ENCODE results near the gene CSRP2. TPM values are rescaled to one million over a fixed set of nuclear protein-coding genes. Genes with fewer than 3 reads are reported as not detected.

Gene CSRP2
- polyA plus RNA-seq, 1 experiment = 81.6 TPM

DNA sequence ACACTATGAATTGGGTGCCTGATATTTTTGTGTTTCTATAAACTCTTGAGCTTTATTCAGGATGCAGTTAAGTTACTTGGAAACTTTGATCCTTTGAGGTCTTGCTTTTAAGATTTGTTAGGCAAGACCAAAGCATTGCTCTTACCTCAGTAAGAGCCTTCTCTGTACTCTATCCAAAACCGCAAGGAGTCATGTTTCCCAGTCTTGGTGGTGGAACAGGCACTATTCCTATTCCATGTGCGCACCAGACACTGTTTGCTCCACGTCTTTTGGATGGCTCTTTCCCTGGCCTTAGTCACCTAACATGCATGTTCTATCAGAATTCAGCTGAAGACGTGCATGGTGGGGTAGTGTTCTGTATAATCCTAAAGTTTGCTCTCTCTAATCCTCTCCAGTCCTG, 23.5 kb downstream of the CSRP2 start:
- TF ChIP-seq, protein P1, sequence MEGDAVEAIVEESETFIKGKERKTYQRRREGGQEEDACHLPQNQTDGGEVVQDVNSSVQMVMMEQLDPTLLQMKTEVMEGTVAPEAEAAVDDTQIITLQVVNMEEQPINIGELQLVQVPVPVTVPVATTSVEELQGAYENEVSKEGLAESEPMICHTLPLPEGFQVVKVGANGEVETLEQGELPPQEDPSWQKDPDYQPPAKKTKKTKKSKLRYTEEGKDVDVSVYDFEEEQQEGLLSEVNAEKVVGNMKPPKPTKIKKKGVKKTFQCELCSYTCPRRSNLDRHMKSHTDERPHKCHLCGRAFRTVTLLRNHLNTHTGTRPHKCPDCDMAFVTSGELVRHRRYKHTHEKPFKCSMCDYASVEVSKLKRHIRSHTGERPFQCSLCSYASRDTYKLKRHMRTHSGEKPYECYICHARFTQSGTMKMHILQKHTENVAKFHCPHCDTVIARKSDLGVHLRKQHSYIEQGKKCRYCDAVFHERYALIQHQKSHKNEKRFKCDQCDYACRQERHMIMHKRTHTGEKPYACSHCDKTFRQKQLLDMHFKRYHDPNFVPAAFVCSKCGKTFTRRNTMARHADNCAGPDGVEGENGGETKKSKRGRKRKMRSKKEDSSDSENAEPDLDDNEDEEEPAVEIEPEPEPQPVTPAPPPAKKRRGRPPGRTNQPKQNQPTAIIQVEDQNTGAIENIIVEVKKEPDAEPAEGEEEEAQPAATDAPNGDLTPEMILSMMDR (IDR thresholded peaks at IDR 0.05; ENCODE audit: insufficient read depth, low read depth, low read length) = no peak
- Histone ChIP-seq H3K36me3 (ENCODE audit: control insufficient read depth, insufficient read depth, low read length) (peaks cover 10% of the 10 kb centered on the region), H3K4me3 (ENCODE audit: low read depth, low read length) (no peak overlapping the region), H3K27me3 (ENCODE audit: control insufficient read depth, insufficient read depth, low read length) (no peaks in the 10 kb centered on the region)
- DNase-seq (ENCODE audit: low read depth) = no peak
- ChIA-PET CTCF (interaction anchor here (1.5 kb wide), 1 partner anchor 10 kb away, joined by 3 read pairs; no protein-coding TSS in a partner anchor), POLR2A (no interaction called here)

DNA sequence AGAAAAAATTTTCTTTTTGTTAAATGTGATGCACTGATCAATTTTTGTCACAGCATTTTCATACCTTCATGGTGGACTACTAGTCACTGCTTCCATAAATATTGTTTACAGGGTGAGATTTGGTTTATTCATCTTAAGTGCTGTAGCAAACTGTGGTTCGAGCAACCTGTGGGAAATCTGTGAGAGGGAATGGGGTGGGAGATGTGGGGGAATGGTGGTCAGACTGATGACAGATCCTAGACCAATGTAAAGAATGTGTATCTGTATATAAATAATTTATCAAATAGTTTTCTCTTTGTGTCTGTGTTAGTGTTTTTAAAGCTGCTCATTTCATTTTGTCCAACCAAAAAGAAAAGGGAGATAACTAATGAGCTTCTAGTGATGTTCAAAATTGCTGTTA, 26.7 kb downstream of the CSRP2 start:
- no peak overlapping the region for H3K4me3 ChIP-seq (ENCODE audit: low read depth, low read length)
- H3K36me3 ChIP-seq (ENCODE audit: control insufficient read depth, insufficient read depth, low read length) = peaks cover 3% of the 10 kb centered on the region

DNA sequence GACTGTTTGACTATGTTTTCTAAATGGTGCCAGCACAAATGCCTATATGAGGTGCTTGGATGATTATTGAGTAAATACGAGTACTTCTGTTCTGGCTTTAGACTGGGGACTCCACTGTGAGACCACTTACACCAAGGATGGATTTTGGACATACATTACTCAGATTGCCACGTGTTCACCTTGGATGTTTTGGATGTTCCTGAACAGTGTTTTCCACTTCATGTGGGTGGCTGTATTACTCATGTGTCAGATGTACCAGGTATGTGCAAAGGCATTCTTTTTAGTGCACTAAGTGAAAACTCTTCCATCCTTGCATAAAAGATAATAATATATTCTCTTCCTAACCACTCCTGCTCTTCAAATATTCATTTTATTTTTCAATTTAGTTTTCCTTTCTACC, 30.7 kb downstream of the CSRP2 start:
- TF ChIP-seq, protein P1 (IDR thresholded peaks at IDR 0.05; ENCODE audit: insufficient read depth, low read depth, low read length) = no peak
- CTCF ChIA-PET = interaction anchor here (0.6 to 1.0 kb wide), 2 partner anchors 12 to 13 kb away, joined by 3 read pairs; no protein-coding TSS in a partner anchor
- Histone ChIP-seq H3K27me3 (ENCODE audit: control insufficient read depth, insufficient read depth, low read length) (no peaks in the 10 kb centered on the region), H3K36me3 (ENCODE audit: control insufficient read depth, insufficient read depth, low read length) (no peaks in the 10 kb centered on the region; the same call in 1 of the 2 replicates), H3K4me3 (ENCODE audit: low read depth, low read length) (no peak overlapping the region)
- POLR2A ChIA-PET = no interaction called here
- no peak for DNase-seq (ENCODE audit: low read depth)

More for the DNA sequence above, 26.7 kb downstream of the CSRP2 start:
- TF ChIP-seq, protein P1 (IDR thresholded peaks at IDR 0.05; ENCODE audit: insufficient read depth, low read depth, low read length) = no peak
- ChIA-PET CTCF (interaction anchor here (0.7 to 1.1 kb wide), 2 partner anchors 24 to 159 kb away, joined by 3 read pairs; no protein-coding TSS in a partner anchor), POLR2A (no interaction called here)
- DNase-seq (ENCODE audit: low read depth) = no peak
- no peaks in the 10 kb centered on the region for H3K27me3 ChIP-seq (ENCODE audit: control insufficient read depth, insufficient read depth, low read length)

DNA sequence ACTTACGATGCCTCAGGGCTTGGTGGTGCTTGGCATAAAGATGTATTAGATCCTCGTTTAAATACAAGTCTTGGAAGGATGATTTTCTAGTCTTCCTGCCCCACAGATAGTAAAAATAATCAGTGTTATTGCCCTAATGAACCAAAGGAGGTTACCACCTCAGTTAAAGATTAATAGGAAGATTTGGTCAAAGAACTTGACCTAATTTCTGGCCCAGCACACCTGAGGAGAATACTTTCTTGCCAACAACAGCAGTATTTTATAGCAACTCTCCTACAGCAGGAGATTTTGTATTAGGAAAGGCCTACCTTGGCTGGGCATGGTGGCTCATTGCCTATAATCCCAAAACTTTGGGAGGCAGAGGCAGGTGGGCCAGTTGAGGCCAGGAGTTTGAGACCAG, 31.6 kb downstream of the CSRP2 start:
- Histone ChIP-seq H3K4me3 (ENCODE audit: low read depth, low read length) (no peak overlapping the region), H3K36me3 (ENCODE audit: control insufficient read depth, insufficient read depth, low read length) (peaks cover 1% of the 10 kb centered on the region; the same call in 1 of the 2 replicates), H3K27me3 (ENCODE audit: control insufficient read depth, insufficient read depth, low read length) (no peaks in the 10 kb centered on the region)
- ChIA-PET POLR2A (no interaction called here), CTCF (no interaction called here)
- TF ChIP-seq, protein P1 (IDR thresholded peaks at IDR 0.05; ENCODE audit: insufficient read depth, low read depth, low read length) = no peak
- DNase-seq (ENCODE audit: low read depth) = no peak

DNA sequence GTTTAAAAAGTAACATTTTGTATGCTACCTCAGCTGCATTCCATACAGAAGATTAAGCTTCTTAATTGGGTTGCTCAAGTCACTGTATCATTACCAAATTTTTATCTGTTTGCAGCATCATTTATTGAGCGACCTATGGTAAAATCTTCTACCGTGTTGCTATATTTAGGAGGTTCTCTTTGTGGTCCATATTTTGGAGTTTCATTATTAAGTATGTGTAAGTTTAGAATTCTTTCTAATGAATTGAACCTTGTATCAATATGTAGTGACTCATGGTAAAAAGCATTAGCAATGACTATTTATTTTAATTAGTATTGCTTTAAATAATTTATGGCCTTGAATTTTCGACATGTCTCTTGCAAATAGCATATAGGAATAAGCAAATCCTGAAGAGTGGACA, 42.2 kb downstream of the CSRP2 start:
- Histone ChIP-seq H3K4me3 (ENCODE audit: low read depth, low read length) (no peak overlapping the region), H3K36me3 (ENCODE audit: control insufficient read depth, insufficient read depth, low read length) (no peaks in the 10 kb centered on the region; the same call in 1 of the 2 replicates), H3K27me3 (ENCODE audit: control insufficient read depth, insufficient read depth, low read length) (no peaks in the 10 kb centered on the region)
- CTCF ChIA-PET = interaction anchor here (0.6 to 1.7 kb wide), 3 partner anchors 17 to 174 kb away, joined by 3 to 4 read pairs (median 3); no protein-coding TSS in a partner anchor
- DNase-seq (ENCODE audit: low read depth) = no peak
- POLR2A ChIA-PET = no interaction called here
- TF ChIP-seq, protein P1 (IDR thresholded peaks at IDR 0.05; ENCODE audit: insufficient read depth, low read depth, low read length) = no peak
